ENCODE data around the gene CLEC4G.
"Not testable (repeated sequence)": the region's sequence is repeated elsewhere in the genome, so short reads cannot be mapped to it uniquely, and the experiment has no call there.

The CLEC4G gene, protein sequence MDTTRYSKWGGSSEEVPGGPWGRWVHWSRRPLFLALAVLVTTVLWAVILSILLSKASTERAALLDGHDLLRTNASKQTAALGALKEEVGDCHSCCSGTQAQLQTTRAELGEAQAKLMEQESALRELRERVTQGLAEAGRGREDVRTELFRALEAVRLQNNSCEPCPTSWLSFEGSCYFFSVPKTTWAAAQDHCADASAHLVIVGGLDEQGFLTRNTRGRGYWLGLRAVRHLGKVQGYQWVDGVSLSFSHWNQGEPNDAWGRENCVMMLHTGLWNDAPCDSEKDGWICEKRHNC

DNA sequence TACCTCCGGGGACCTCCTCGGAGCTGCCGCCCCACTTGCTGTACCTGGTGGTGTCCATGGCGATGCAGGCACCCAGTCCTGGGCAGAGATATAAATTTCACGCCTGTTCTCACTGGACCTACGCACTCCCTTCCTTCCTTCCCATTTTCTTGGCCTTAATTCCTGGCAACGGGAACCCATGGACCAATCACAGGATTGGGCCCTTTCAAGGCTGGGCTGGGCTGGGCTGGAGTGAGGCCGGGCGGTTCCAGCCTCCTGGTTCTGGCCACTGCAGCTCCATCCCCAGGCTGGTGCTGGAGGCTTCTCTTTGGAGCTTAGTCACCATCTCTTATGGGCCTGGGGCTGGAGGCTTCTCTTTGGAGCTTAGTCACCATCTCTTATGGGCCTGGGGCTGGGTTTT, at the start of gene CLEC4G:
TSS of gene CLEC4G (minus strand) at position 66 of the 400 bp plus-strand sequence. CDS start at position 58, 8 bp downstream.
- no peak for DNase-seq (ENCODE audit: extremely low read depth in 1 of 2, low read depth in 1 of 2)

DNA sequence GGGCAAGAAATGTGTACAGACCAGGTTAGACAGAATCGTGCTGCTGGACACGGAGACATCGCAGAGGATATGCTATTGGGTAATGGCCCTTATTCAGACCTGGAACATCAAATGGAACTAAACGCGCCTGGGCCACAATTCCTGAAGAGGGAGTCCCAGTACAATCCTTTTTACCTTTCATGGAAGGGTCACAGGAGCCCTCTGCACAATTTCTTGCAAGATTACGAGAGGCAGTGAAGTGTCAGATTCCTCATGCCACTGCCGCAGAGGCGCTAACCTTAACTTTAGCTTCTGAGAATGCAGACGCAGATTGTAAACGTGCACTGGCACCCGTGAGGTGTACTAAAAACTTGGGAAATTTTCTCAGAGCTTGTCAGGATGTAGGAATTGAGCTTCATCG, 49.2 kb upstream of the CLEC4G start:
- DNase-seq (ENCODE audit: extremely low read depth in 1 of 2, low read depth in 1 of 2) = no peak

DNA sequence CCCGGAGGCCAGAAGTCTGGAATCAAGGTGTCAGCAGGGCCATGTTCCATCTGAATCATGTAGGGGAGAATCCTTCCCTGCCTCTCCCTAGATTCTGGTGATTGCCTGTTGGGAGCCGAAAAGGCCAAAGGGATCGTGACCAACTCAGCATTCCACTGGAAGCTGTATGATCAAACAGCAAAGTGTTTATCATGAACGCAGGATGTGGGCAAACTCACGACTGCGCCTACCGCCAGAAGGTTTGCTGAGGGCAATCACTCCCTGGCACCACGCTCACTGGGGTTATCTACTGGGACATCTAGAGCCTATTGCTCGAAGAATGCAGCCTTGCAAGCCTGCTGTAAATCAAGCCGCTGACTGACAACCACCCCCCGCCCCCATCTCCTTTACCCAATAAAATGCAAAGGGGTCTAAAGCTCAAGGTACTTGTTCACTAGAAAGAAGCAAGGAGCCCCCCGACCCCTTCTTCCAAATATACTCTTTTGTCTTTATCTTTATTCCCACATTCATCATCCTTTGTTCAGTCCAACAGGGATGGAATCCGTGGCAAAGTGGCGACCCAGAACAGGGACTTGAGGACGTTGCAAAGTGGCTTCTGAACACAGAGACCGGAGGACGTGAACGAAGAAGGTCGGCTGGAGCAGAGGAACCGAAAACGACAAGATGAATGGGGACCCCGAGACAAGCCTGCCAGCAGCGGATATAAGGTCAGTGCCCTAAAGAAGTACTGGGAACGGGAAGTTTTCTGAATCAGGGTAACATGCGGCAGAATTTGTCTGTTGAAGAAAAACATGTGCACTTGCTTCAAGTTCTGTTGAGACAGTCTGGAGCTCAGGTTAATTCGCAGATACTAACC, 47.9 kb upstream of the CLEC4G start:
- no peak for DNase-seq (ENCODE audit: extremely low read depth in 1 of 2, low read depth in 1 of 2)

DNA sequence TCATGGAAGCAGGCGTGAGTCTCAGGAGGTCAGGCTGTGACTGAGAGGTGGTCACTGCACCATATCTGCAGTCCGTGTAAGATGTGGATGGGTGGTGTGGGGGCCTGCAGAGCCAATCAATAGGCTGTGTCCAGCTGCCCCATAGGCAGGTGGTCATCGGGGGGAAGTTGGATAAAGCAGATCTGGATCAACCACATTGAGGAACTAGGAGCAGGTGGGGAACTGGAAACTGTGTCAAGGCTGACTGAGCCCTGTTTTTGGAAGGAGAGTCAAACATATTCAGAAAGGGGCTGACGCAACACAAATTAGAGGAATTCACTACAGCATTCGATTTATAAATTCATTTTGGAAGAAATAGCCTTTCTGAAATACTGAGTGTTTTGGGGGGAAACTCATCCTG, 46.2 kb upstream of the CLEC4G start:
- no peak for DNase-seq (ENCODE audit: extremely low read depth in 1 of 2, low read depth in 1 of 2)

DNA sequence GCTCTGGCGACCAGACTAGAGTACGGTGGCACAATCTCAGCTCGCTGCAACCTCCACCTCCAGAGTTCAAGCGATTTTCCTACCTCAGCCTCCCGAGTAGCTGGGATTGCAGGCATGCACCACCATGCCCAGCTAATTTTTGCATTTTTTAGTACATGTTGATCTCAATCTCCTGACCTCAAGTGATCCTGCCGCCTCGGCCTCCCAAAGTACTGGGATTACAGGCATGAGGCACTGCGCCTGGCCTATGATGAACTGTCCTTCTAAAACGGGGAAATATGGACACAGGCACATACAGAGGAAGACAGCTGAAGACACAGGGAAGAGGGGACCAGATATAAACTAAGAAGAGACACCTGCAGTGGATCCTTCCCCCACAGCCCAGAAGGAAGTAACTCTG, 43.9 kb upstream of the CLEC4G start:
- DNase-seq (ENCODE audit: extremely low read depth in 1 of 2, low read depth in 1 of 2) = no peak

DNA sequence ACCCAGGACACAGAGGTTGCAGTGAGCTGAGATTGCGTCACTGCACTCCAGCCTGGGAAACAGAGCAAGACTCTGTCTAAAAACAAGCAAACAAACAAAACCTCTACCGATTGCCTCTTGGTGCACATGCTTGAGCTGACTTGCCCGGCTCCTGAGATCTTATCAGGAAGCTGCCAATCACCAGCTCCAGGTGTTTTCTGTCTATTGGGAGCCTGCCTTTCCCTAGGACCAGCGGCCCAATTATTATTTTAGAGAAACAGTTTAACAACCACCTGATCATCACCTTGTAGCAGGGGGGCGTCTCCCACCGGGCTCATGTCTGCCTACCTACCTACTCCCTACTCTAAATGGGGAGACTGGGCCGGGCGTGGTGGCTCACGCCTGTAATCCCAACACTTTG, 41.9 kb upstream of the CLEC4G start:
- no peak for DNase-seq (ENCODE audit: extremely low read depth in 1 of 2, low read depth in 1 of 2)

DNA sequence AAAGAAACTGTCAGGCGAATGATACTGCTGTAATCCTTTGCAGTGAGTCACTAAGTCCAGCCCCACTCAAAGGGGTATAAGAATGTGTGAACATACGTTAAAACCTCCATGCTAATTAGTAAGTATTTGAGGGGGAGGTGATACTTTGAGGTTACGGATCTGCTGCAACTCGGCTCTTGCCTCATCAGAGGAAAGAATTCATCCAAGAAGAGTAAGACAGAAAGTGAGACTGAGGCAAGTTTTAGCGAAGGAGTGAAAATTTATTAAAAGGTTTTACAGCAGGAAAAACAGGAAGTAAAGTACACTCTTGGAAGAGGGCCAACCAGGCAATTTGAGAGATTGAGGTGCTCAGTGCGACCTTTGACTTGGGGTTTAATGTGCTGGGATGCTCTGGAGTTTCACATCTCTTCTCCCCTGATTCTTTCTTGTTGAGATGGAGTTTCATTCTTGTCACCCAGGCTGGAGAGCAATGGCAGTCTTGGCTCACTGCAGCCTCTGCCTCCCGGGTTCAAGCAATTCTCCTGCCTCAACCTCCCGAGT, 40.9 kb upstream of the CLEC4G start:
- DNase-seq (ENCODE audit: extremely low read depth in 1 of 2, low read depth in 1 of 2) = peak in 1 of 2 donors; percentile 49

DNA sequence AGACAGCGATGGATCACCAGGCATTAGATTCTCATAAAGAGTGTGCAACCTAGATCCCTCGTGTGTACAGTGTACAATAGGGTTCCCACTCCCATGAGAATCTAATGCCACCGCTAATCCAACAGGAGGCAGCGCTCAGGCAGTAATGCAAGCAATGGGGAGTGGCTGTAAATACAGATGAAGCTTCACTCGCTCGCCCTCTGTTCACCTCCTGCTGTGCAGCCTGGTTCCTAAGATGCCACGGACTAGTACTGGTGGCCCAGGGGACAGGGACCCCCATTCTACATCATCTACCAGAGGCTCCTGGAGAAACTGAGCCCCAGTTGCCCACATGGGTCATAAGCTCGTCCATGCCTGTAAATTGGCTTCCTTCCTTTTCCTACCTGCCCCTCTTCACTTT, 39.2 kb upstream of the CLEC4G start:
- DNase-seq (ENCODE audit: extremely low read depth in 1 of 2, low read depth in 1 of 2) = no peak

DNA sequence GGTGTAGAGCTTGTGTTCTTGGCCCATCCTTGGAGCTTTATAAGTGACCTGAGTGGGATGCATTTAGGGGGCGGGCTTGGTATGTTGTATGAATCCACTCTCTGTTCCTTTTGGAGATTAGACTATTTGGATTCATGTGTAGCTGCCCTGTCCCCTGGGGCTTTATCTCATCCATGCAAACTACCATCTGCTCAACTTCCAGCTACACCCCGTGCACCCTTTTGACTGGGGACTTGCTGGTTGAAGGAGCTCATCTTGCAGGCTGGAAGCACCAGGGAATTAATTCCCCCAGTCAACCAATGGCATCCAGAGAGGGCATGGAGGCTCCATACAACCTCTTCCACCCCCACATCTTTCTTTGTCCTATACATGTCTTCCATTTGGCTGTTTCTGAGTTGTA, 37.3 kb upstream of the CLEC4G start:
- DNase-seq (ENCODE audit: extremely low read depth in 1 of 2, low read depth in 1 of 2) = no peak

DNA sequence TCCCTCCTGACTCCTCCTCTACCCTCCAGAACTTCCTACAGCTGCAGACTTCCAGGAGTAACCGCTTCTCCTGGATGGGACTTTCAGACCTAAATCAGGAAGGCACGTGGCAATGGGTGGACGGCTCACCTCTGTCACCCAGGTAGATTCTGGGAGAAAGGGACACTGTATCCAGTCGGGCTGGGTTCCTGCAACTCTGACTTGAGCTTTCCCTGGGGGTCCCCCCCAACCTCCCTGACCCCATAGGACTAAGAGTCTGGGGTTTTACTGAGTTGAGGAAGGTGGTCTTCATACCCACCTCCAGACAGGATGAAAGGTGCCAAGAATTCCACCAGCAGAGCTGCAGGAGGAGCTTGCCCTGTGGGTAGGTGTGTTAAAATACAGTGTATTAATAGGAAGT, 35.6 kb upstream of the CLEC4G start:
- no peak for DNase-seq (ENCODE audit: extremely low read depth in 1 of 2, low read depth in 1 of 2)

DNA sequence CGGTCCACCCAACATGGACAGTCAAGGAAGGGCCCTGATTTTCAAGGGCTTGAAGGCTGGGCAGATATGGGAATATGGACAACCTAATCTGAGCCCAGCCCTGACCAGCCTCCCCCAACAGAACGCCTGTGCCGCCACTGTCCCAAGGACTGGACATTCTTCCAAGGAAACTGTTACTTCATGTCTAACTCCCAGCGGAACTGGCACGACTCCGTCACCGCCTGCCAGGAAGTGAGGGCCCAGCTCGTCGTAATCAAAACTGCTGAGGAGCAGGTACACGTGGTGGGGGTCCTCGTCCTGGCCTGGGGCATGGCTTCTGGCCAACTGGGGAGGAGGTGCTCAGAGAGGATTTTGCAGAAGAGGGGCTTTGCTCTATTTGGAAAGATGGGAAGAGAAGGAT, 34.6 kb upstream of the CLEC4G start:
- no peak for DNase-seq (ENCODE audit: extremely low read depth in 1 of 2, low read depth in 1 of 2)

DNA sequence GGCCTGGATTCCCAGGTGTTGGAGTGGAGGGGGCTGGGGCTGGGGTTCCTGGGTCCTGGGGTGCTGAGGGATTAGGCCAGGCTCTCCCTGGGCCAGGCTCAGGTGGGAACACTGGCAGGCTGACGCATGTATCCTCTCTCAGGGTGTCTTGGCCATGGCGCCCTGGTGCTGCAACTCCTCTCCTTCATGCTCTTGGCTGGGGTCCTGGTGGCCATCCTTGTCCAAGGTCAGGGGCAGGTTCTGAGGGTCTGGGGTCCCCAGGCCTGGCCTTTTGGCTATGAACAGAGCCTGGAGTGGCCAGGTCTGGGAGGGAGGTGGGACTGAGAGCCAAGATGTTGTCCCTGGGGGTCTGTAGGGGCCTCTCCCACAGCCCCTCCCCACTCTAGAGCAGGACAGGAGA, 33.1 kb upstream of the CLEC4G start:
- not testable (repeated sequence) for DNase-seq (ENCODE audit: extremely low read depth in 1 of 2, low read depth in 1 of 2)

DNA sequence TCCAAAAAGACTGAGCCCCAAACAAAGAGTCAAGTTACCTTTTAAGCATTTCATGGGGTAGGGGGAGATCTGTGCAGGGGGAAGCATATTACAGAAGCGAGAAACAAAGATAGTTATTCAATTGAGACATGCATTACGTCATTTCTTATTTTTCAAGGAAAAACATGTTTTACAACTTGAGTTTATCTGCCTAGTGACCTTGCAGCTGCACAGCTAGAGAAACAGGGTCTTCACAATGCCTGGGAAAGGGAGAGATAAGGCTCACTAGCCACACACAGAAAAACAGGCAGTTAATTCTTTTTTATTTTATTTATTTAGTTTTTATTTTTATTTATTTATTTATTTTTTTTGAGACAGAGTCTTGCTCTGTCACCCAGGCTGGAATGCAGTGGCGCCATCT, 32.2 kb upstream of the CLEC4G start:
- not testable (repeated sequence) for DNase-seq (ENCODE audit: extremely low read depth in 1 of 2, low read depth in 1 of 2)

DNA sequence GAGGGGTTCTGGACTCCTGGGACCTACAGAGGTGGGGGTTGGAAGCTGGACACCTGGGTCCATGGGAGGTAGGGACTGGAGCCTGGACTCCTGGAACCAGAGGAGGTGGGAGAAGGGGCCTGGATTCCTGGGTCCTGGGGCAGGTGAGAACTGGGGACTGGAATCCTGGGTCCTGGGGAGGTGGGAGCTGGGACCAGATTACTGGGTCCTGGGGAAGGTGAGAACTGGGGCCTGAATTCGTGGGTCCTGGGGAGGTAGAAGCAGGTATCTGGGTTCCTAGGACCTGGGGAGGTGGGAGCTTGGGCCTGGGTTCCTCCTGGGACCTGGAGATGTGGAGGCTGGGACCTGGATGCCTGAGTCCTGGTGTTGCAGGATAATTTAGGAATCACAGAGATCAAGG, 31.8 kb upstream of the CLEC4G start:
- no peak for DNase-seq (ENCODE audit: extremely low read depth in 1 of 2, low read depth in 1 of 2)

DNA sequence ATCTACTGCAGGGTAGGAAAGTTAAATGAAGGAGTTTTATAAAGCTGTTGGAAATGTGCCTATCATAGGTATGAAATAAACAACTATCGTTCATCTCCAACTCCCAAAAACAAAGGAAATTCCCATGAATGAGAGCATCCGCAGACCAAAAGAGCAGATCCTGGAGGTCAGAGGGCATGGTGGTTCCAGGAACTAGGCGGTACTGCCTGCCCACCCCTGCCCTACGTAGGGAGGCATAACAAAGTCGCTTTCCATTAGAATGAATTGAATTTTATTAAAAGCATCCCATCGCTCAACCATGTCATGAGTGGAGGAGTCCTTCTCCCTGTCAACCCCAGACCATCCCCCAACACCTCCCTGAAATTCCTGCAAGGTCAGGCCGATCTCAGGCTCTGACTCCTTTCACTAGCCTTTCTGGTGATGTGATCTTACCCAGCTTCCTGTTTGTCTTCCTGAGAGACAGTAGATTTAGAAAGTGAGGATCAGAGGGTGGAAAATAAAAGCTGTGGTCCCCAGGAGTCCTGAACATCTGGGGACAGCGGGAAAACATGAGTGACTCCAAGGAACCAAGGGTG, 30.9 kb upstream of the CLEC4G start, which contains the start of gene CLEC4M:
TSS of gene CLEC4M (plus strand) at position 525 of the 575 bp plus-strand sequence. CDS start at position 549, 24 bp downstream.
- DNase-seq (ENCODE audit: extremely low read depth in 1 of 2, low read depth in 1 of 2) = no peak

DNA sequence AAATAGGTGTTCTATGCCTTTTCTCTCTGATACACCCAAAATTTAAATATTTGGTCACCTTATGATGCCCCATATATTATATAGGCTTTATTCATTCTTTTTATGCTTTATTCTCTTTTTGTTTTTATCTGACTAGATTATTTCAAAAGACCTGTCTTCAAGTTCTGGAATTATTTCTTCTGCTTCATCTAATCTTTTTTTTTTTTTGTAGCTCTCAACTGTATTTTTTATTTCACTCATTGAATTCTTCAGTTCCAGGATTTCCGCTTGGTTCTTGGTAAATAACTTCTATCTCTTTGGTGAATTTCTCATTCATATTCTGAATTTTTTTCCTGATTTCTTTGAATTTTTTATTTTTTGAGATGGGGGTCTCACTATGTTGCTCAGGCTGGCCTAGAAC, 27.2 kb upstream of the CLEC4G start:
- no peak for DNase-seq (ENCODE audit: extremely low read depth in 1 of 2, low read depth in 1 of 2)

DNA sequence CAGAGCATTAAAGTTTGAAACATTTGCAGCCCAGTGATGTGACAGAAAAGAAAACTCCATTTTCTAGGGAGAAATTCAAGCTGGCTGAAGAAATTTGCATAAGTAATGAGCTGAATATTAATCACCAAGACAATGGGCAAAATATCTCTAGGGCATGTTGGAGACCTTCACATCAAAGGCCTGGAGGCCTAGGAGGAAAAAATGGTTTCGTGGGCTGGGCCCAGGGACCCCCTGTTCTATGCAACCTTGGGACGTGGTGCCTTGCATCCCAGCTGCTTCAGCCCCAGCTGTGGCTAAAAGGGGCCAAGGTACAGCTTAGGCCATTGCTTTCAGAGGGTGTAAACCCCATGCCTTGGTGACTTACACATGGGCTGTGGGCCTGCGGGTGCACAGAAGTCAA, 25.4 kb upstream of the CLEC4G start:
- DNase-seq (ENCODE audit: extremely low read depth in 1 of 2, low read depth in 1 of 2) = no peak

DNA sequence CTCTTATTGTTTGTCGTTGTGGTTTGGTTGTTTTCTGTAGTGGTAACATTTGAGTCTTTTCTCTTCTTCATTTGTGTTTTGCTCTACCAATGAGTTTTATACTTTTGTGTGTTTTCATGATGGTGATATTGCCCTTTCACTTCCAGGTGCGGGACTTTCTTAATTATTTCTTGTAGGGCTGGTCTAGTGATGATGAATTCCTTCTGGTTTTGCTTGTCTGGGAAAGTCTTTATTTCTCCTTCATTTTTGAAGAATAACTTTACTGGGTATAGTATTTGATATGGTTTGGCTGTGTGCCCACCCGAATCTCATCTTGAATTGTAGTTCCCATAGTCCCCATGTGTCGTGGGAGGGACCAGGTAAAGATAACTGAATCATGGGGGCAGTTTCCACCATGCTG, 24.3 kb upstream of the CLEC4G start:
- no peak for DNase-seq (ENCODE audit: extremely low read depth in 1 of 2, low read depth in 1 of 2)

DNA sequence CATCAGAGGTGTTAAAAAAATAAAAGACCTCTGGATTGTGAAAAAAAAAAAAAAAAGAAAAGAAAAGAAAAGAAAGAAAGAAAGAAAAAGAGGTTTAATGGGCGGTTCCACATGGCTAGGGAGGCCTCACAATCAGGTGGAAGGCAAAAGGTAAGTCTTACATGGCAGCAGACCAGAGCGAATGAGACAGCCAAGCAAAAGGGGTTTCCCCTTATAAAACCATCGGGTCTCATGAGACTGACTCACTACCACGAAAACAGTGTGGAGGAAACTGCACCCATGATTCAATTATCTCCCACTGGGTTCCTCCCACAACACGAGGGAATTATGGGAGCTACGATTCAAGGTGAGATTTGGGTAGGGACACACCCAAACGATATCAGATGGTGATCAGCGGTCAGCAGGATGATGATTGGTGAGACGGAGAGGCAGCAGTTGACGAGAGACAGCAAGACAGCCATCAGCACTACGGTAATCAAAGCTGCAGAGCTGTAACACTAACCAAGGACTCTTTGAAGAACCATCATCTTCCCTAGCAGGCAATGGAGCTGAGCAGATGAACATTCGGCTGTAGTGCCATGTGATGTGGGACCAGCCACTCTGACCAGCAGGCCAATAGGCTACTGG, 19.4 kb upstream of the CLEC4G start:
- peak in 1 of 2 donors; percentile 42 for DNase-seq (ENCODE audit: extremely low read depth in 1 of 2, low read depth in 1 of 2)

DNA sequence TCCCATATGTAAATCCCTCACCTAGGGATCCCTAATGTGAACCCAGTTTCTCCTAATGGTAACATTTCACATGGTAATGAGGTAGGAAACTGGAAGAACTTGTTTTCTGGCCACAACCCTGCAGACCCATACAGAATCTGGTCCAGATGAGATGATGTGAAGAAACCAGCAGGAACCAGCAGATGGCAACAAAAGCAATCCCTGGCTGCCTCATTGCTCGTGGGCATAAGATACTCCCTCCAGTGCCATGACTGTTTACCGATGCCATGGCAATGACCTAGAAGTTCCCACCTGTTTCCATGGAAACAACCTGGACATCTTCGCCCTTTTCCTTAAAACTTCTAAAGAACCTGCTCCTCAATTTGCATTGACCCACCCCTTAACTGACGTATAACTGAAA, 16.8 kb upstream of the CLEC4G start:
- DNase-seq (ENCODE audit: extremely low read depth in 1 of 2, low read depth in 1 of 2) = no peak

DNA sequence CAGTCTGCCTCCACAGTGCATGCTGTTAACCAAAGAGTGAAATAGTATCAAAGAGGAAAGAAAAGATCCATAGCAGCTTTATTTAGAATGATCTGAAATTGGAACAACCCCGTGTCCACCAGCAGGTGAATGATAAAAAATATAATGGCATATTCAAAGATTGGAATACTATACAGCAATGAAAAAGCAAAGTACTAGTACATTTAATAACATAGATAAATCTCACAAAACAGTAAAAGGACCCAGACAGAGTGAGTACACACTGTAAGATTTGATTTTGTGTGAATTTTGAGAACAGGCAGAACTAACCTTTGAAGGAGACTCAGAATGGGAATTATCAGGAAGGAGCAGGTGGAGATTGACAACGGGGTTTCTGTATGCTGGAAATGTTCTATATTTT, 16.3 kb upstream of the CLEC4G start:
- DNase-seq (ENCODE audit: extremely low read depth in 1 of 2, low read depth in 1 of 2) = no peak

All from stimulated activated CD8-positive, alpha-beta memory T cell treated with anti-CD3 and anti-CD28 coated beads, Interleukin-7, amount 100 ng/mL, for 48 hours (primary cell).